ENCODE results near the gene CCDC32.

The CCDC32 gene

DNA sequence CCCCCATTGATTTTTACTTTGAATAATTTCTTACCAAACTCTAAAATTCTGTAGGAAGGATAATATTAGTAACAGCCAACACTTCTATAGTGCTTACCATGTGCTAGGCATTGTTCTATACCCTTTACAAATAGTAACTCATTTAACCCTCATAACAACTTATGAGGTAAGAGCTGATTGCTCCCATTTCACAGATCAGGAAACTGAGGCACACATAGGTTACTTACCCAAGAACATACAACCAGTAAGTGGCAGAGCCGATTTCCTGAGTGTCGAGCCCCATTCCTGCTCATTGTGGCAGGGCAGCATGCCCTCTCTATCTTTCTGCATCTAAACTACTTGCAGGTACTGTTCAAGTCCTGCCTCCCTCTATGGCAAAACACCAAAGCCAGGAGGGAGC is 9.0 kb downstream of the CCDC32 start:
- DNase-seq (ENCODE audit: extremely low read depth, low read depth), result no peak

GRCh38 chr15:40554161-40554525 is 10.7 kb downstream of the CCDC32 start:
- DNase-seq (ENCODE audit: extremely low read depth, low read depth), result no peak
- no peak for TF ChIP-seq CTCF (IDR thresholded peaks at IDR 0.05; ENCODE audit: low read depth, low read length, missing control alignments)
- no peak overlapping the region for H3K4me3 ChIP-seq (replicated peaks; ENCODE audit: low read depth, low read length)

More for the DNA sequence above, 9.0 kb downstream of the CCDC32 start:
- no peak for TF ChIP-seq CTCF (IDR thresholded peaks at IDR 0.05; ENCODE audit: low read depth, low read length, missing control alignments)
- H3K4me3 ChIP-seq (replicated peaks; ENCODE audit: low read depth, low read length), result no peak overlapping the region

DNA sequence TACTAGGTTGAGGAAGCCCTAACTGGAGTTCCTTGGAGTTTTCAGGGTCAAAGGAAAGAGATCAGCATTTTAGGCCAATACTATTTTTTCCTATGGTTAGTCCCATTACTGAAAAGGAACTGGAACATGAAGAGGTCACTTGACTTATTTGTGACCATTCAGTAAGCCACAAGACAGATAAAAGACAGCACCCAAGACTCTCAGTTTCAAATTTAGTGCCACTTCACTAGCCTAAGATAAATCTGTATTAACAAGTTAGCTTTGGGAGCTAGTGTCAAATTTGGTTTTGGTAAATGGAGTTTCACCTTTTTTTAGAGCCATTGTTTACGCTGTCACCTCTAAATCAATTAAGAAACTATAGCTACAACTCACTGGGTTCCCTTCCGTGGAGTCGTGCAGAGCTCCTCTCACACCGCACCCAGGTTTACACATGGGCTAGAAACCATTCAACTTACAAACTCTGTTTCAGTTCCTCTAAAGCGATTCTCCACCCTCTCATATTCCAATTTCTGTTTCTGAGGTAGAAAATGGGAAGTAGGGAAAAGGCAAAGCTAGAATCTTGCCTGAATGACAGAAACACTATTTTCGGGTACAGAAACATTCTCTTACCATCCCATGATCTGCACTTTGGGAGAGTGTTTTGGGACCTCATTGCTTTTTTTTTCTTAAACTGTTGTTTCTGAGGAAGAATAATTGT is 14.4 kb downstream of the CCDC32 start:
- no peak overlapping the region for H3K4me3 ChIP-seq (replicated peaks; ENCODE audit: low read depth, low read length)
- no peak for TF ChIP-seq CTCF (IDR thresholded peaks at IDR 0.05; ENCODE audit: low read depth, low read length, missing control alignments)
- DNase-seq (ENCODE audit: extremely low read depth, low read depth), result no peak

DNA sequence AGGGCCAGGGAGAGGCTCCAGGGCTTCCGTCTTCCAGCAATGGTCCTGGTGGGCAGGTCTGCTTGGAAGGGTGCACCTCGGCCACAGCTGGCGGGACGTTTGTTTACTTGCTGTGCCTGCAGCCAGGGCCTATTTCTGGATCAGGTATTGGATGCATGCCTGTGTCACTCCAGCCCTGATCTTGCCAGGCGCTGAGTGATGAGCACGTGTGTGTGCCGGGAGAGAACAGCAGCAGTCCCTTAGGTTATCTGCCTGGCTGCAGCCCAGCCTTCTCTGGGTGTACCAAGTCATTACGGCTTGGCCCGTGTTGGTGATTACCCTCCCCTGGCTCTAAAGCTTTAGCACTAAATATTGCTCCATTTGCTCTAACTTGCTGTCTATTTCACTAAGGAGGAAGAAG is 14.9 kb downstream of the CCDC32 start:
- no peak for DNase-seq (ENCODE audit: extremely low read depth, low read depth)
- TF ChIP-seq CTCF (IDR thresholded peaks at IDR 0.05; ENCODE audit: low read depth, low read length, missing control alignments), result no peak
- no peak overlapping the region for H3K4me3 ChIP-seq (replicated peaks; ENCODE audit: low read depth, low read length)

- H3K4me3 ChIP-seq (replicated peaks; ENCODE audit: low read depth, low read length), result no peak overlapping the region
- TF ChIP-seq CTCF (IDR thresholded peaks at IDR 0.05; ENCODE audit: low read depth, low read length, missing control alignments), result no peak
- DNase-seq (ENCODE audit: extremely low read depth, low read depth), result no peak
Measured at GRCh38 chr15:40548610-40549009, 16.2 kb downstream of the CCDC32 start.

- DNase-seq (ENCODE audit: extremely low read depth, low read depth), result no peak
- H3K4me3 ChIP-seq (replicated peaks; ENCODE audit: low read depth, low read length), result no peak overlapping the region
- TF ChIP-seq CTCF (IDR thresholded peaks at IDR 0.05; ENCODE audit: low read depth, low read length, missing control alignments), result no peak
Measured at GRCh38 chr15:40545457-40545856, 19.4 kb downstream of the CCDC32 start.
